Breast epithelium (tissue), 3 donors: Measurements from ENCODE around the gene U2AF2.

Source experiments
- POLR2A ChIP-seq: fragments of 450-650 bp; IDR thresholded peaks from one replicate; pipeline ENCODE4 v1.6.1; 2016; ENCODE audit warnings: antibody characterized with exemption, mild to moderate bottlenecking, moderate library complexity
- POLR2AphosphoS5 ChIP-seq, 3 donors: sonication (generic); formaldehyde crosslinking; IDR thresholded peaks; one replicate each; pipeline ENCODE4 v1.6.1; 2017; ENCODE audit warnings: antibody characterized with exemption in 3 of 3
- TF ChIP-seq, protein P1 (sequence below), 3 donors: fragments of 450-650 bp; IDR thresholded peaks; one replicate each; pipeline ENCODE4 v1.5.1; 2016 to 2017; ENCODE audit warnings: antibody characterized with exemption in 3 of 3, mild to moderate bottlenecking in 3 of 3, moderate library complexity in 3 of 3

DNA sequence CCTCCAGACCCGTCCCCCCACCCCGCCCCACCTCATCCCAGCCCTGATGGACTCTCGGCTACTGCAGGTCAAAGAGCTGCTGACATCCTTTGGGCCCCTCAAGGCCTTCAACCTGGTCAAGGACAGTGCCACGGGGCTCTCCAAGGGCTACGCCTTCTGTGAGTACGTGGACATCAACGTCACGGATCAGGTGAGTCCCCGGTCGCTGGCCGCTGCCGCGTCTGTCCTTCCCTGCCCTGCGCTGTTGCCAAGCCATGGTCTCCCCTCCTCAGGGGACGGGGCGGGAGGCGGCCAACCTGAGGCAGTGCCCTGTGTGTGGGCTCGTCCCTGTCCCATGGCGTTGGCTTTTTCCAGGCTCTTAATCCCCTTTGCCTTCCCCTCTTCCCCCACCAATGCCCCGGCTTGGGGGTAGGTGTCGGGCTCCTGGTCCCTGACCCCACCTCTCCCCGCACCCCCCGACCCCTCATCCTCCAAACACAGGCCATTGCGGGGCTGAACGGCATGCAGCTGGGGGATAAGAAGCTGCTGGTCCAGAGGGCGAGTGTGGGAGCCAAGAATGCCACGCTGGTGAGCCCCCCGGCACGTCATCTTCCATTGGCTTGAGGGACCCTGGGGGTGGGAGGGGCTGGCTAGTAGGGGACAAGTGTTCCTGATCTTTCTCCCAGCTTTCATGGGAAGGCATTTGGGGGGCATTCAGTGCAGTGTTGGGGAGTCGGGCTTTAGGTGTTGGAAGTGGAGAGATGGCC, 13.9 kb downstream of the U2AF2 start:
- no peak for TF ChIP-seq POLR2A
- TF ChIP-seq, protein P1, sequence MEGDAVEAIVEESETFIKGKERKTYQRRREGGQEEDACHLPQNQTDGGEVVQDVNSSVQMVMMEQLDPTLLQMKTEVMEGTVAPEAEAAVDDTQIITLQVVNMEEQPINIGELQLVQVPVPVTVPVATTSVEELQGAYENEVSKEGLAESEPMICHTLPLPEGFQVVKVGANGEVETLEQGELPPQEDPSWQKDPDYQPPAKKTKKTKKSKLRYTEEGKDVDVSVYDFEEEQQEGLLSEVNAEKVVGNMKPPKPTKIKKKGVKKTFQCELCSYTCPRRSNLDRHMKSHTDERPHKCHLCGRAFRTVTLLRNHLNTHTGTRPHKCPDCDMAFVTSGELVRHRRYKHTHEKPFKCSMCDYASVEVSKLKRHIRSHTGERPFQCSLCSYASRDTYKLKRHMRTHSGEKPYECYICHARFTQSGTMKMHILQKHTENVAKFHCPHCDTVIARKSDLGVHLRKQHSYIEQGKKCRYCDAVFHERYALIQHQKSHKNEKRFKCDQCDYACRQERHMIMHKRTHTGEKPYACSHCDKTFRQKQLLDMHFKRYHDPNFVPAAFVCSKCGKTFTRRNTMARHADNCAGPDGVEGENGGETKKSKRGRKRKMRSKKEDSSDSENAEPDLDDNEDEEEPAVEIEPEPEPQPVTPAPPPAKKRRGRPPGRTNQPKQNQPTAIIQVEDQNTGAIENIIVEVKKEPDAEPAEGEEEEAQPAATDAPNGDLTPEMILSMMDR (IDR thresholded peaks at IDR 0.05) = no peak
- no peak for TF ChIP-seq POLR2AphosphoS5 (IDR thresholded peaks at IDR 0.05)
